ENCODE measurements around the gene COA6. TPM values are rescaled to one million over a fixed set of nuclear protein-coding genes. Genes with fewer than 3 reads are reported as not detected.

Gene COA6
- total and polyA plus RNA-seq, 2 of the 8 experiments (the other 6 are each of a cell fraction or from before 2014, with no cell fraction given): 22.9 to 44.9 TPM

GRCh38 chr1:234373064-234373958 is at the start of gene COA6 (continued):
- TF ChIP-seq CHD7 (IDR thresholded peaks at IDR 0.05; ENCODE audit: insufficient replicate concordance, low read length) (no peak), EP300 (IDR thresholded peaks at IDR 0.05; ENCODE audit: borderline replicate concordance in 1 of 2, low read depth in 2 of 2, low read length in 2 of 2) (no peak), SRF (IDR thresholded peaks at IDR 0.05; ENCODE audit: low read depth, low read length) (no peak), ASH2L (IDR thresholded peaks at IDR 0.05; ENCODE audit: low read length) (peak; percentile 70), BACH1 (IDR thresholded peaks at IDR 0.05; ENCODE audit: low read length) (no peak), SP2 (IDR thresholded peaks at IDR 0.05; ENCODE audit: low read length) (peak; percentile 34; the same call in 1 of the 2 replicates), JUN (IDR thresholded peaks at IDR 0.05; ENCODE audit: low read depth, low read length) (no peak), ZNF274 (IDR thresholded peaks at IDR 0.05; ENCODE audit: borderline replicate concordance, extremely low read depth, low read length) (no peak), SIN3A (conservative IDR thresholded peaks at IDR 0.05 in 1 of 2, IDR thresholded peaks at IDR 0.05 in 1 of 2; ENCODE audit: low read depth in 1 of 2, low read length in 2 of 2) (peak in 1 of 2 experiments; percentile 64; a peak in 2 of 4 replicates)

Data from H1 (cell line).